Measurements from ENCODE around the gene TESK1. TPM values are rescaled to one million over a fixed set of nuclear protein-coding genes. Genes with fewer than 3 reads are reported as not detected.
"Not testable (repeated sequence)": the region's sequence is repeated elsewhere in the genome, so short reads cannot be mapped to it uniquely, and the experiment has no call there.

The TESK1 gene
- polyA plus RNA-seq, 1 donor, result 53.3 TPM

GRCh38 chr9:35629597-35629996 lies 24.5 kb downstream of the TESK1 start:
- Histone ChIP-seq H3K27me3 (ENCODE audit: control insufficient read depth, insufficient read depth, low read length) (no peaks in the 10 kb centered on the region), H3K4me3 (ENCODE audit: low read length) (no peak overlapping the region), H3K4me1 (ENCODE audit: control insufficient read depth, insufficient read depth, low read length) (no peaks in the 10 kb centered on the region), H3K9me3 (ENCODE audit: control insufficient read depth, low read depth, low read length) (no peaks in the 10 kb centered on the region), H3K36me3 (ENCODE audit: control insufficient read depth, insufficient read depth, low read length) (no peaks in the 10 kb centered on the region), H3K27ac (ENCODE audit: low read length) (no peak overlapping the region)
- no peak for DNase-seq
- no CpG with 5 or more reads among the region's 5 CpGs for WGBS (ENCODE audit: insufficient coverage, low lambda C conversion rate)

- Histone ChIP-seq H3K27ac (ENCODE audit: low read length) (no peak overlapping the region), H3K4me3 (ENCODE audit: low read length) (no peak overlapping the region), H3K36me3 (ENCODE audit: control insufficient read depth, insufficient read depth, low read length) (no peaks in the 10 kb centered on the region), H3K27me3 (ENCODE audit: control insufficient read depth, insufficient read depth, low read length) (no peaks in the 10 kb centered on the region), H3K4me1 (ENCODE audit: control insufficient read depth, insufficient read depth, low read length) (no peaks in the 10 kb centered on the region), H3K9me3 (ENCODE audit: control insufficient read depth, low read depth, low read length) (no peaks in the 10 kb centered on the region)
- no peak for DNase-seq
Observed at GRCh38 chr9:35635730-35636129, 30.7 kb downstream of the TESK1 start.

- Histone ChIP-seq H3K4me3 (ENCODE audit: low read length) (no peak overlapping the region), H3K27me3 (ENCODE audit: control insufficient read depth, insufficient read depth, low read length) (no peaks in the 10 kb centered on the region), H3K27ac (ENCODE audit: low read length) (no peak overlapping the region), H3K4me1 (ENCODE audit: control insufficient read depth, insufficient read depth, low read length) (no peaks in the 10 kb centered on the region), H3K9me3 (ENCODE audit: control insufficient read depth, low read depth, low read length) (no peaks in the 10 kb centered on the region), H3K36me3 (ENCODE audit: control insufficient read depth, insufficient read depth, low read length) (no peaks in the 10 kb centered on the region)
- DNase-seq, result no peak
- WGBS (ENCODE audit: insufficient coverage, low lambda C conversion rate), result 80% methylated on average over 2 of the region's 9 CpGs
Observed at GRCh38 chr9:35636135-35636876, 31.2 kb downstream of the TESK1 start.

- not testable (repeated sequence) for H3K27me3 ChIP-seq (ENCODE audit: control insufficient read depth, insufficient read depth, low read length); DNase-seq; H3K4me1 ChIP-seq (ENCODE audit: control insufficient read depth, insufficient read depth, low read length); H3K27ac ChIP-seq (ENCODE audit: low read length); H3K36me3 ChIP-seq (ENCODE audit: control insufficient read depth, insufficient read depth, low read length); H3K9me3 ChIP-seq (ENCODE audit: control insufficient read depth, low read depth, low read length); H3K4me3 ChIP-seq (ENCODE audit: low read length)
- no CpG with 5 or more reads among the region's 6 CpGs for WGBS (ENCODE audit: insufficient coverage, low lambda C conversion rate)
Observed at GRCh38 chr9:35636877-35637246, 31.8 kb downstream of the TESK1 start.

- not testable (repeated sequence) for H3K4me3 ChIP-seq (ENCODE audit: low read length); DNase-seq; H3K9me3 ChIP-seq (ENCODE audit: control insufficient read depth, low read depth, low read length); H3K36me3 ChIP-seq (ENCODE audit: control insufficient read depth, insufficient read depth, low read length); H3K4me1 ChIP-seq (ENCODE audit: control insufficient read depth, insufficient read depth, low read length); H3K27me3 ChIP-seq (ENCODE audit: control insufficient read depth, insufficient read depth, low read length); H3K27ac ChIP-seq (ENCODE audit: low read length)
- WGBS (ENCODE audit: insufficient coverage, low lambda C conversion rate), result 100% methylated on average over 1 of the region's 9 CpGs
Observed at GRCh38 chr9:35637427-35637955, 32.4 kb downstream of the TESK1 start.

GRCh38 chr9:35638751-35639150 lies 33.7 kb downstream of the TESK1 start:
- not testable (repeated sequence) for DNase-seq; H3K27ac ChIP-seq (ENCODE audit: low read length); H3K36me3 ChIP-seq (ENCODE audit: control insufficient read depth, insufficient read depth, low read length); H3K27me3 ChIP-seq (ENCODE audit: control insufficient read depth, insufficient read depth, low read length); H3K9me3 ChIP-seq (ENCODE audit: control insufficient read depth, low read depth, low read length); H3K4me3 ChIP-seq (ENCODE audit: low read length); H3K4me1 ChIP-seq (ENCODE audit: control insufficient read depth, insufficient read depth, low read length)
- no CpG with 5 or more reads among the region's 8 CpGs for WGBS (ENCODE audit: insufficient coverage, low lambda C conversion rate)

GRCh38 chr9:35639225-35639624 lies 34.2 kb downstream of the TESK1 start:
- not testable (repeated sequence) for H3K27ac ChIP-seq (ENCODE audit: low read length); H3K4me3 ChIP-seq (ENCODE audit: low read length); DNase-seq; H3K4me1 ChIP-seq (ENCODE audit: control insufficient read depth, insufficient read depth, low read length); H3K9me3 ChIP-seq (ENCODE audit: control insufficient read depth, low read depth, low read length); H3K27me3 ChIP-seq (ENCODE audit: control insufficient read depth, insufficient read depth, low read length); H3K36me3 ChIP-seq (ENCODE audit: control insufficient read depth, insufficient read depth, low read length)
- 83% methylated on average over 1 of the region's 1 CpG for WGBS (ENCODE audit: insufficient coverage, low lambda C conversion rate)

GRCh38 chr9:35639631-35640030 lies 34.6 kb downstream of the TESK1 start:
- no CpG with 5 or more reads among the region's 1 CpG for WGBS (ENCODE audit: insufficient coverage, low lambda C conversion rate)
- Histone ChIP-seq H3K36me3 (ENCODE audit: control insufficient read depth, insufficient read depth, low read length) (no peaks in the 10 kb centered on the region), H3K27ac (ENCODE audit: low read length) (no peak overlapping the region), H3K4me3 (ENCODE audit: low read length) (no peak overlapping the region), H3K27me3 (ENCODE audit: control insufficient read depth, insufficient read depth, low read length) (no peaks in the 10 kb centered on the region), H3K9me3 (ENCODE audit: control insufficient read depth, low read depth, low read length) (no peaks in the 10 kb centered on the region), H3K4me1 (ENCODE audit: control insufficient read depth, insufficient read depth, low read length) (no peaks in the 10 kb centered on the region)
- no peak for DNase-seq

GRCh38 chr9:35640431-35640830 lies 35.4 kb downstream of the TESK1 start:
- H3K27me3 ChIP-seq (ENCODE audit: control insufficient read depth, insufficient read depth, low read length); H3K9me3 ChIP-seq (ENCODE audit: control insufficient read depth, low read depth, low read length); H3K4me1 ChIP-seq (ENCODE audit: control insufficient read depth, insufficient read depth, low read length); H3K4me3 ChIP-seq (ENCODE audit: low read length); H3K27ac ChIP-seq (ENCODE audit: low read length); DNase-seq; H3K36me3 ChIP-seq (ENCODE audit: control insufficient read depth, insufficient read depth, low read length): not testable (repeated sequence)
- 100% methylated on average over 3 of the region's 15 CpGs for WGBS (ENCODE audit: insufficient coverage, low lambda C conversion rate)

- H3K4me1 ChIP-seq (ENCODE audit: control insufficient read depth, insufficient read depth, low read length); H3K27ac ChIP-seq (ENCODE audit: low read length); DNase-seq; H3K4me3 ChIP-seq (ENCODE audit: low read length); H3K36me3 ChIP-seq (ENCODE audit: control insufficient read depth, insufficient read depth, low read length); H3K27me3 ChIP-seq (ENCODE audit: control insufficient read depth, insufficient read depth, low read length); H3K9me3 ChIP-seq (ENCODE audit: control insufficient read depth, low read depth, low read length): not testable (repeated sequence)
- WGBS (ENCODE audit: insufficient coverage, low lambda C conversion rate), result no CpG with 5 or more reads among the region's 3 CpGs
Observed at GRCh38 chr9:35641478-35641877, 36.4 kb downstream of the TESK1 start.

GRCh38 chr9:35643046-35643445 lies 38.0 kb downstream of the TESK1 start:
- no peak for DNase-seq
- no peaks in the 10 kb centered on the region for H3K9me3 ChIP-seq (ENCODE audit: control insufficient read depth, low read depth, low read length)
- no CpG with 5 or more reads among the region's 12 CpGs for WGBS (ENCODE audit: insufficient coverage, low lambda C conversion rate)

More at GRCh38 chr9:35643046-35643445, 38.0 kb downstream of the TESK1 start:
- Histone ChIP-seq H3K27ac (ENCODE audit: low read length) (no peak overlapping the region), H3K27me3 (ENCODE audit: control insufficient read depth, insufficient read depth, low read length) (no peaks in the 10 kb centered on the region), H3K4me3 (ENCODE audit: low read length) (no peak overlapping the region), H3K36me3 (ENCODE audit: control insufficient read depth, insufficient read depth, low read length) (no peaks in the 10 kb centered on the region), H3K4me1 (ENCODE audit: control insufficient read depth, insufficient read depth, low read length) (peaks cover 4% of the 10 kb centered on the region)

Data from large intestine (tissue), 3 donors.